HEK293 (cell line): ENCODE results near the gene COX8A.
A peak's percentile ranks its signal among the peaks of the same experiment; 100 is the strongest.

Experiments used
- CTCF ChIA-PET: fragments of 350-600 bp; formaldehyde crosslinking; extraction: SDS; loops from one replicate; lab custom pipeline; 2021; ENCODE audit warnings: antibody characterized with exemption; lab: Yijun Ruan, JAX
- POLR2A ChIA-PET: fragments of 300-600 bp; formaldehyde crosslinking; extraction: SDS; loops from one replicate; lab custom pipeline; 2020; ENCODE audit warnings: antibody characterized with exemption, inconsistent platforms; lab: Yijun Ruan, JAX
- H3K27ac ChIP-seq: fragments of 200-500 bp; sonication (Bioruptor generic); 2 replicates; pipeline ENCODE4 v1.5.1; 2014; ENCODE audit warnings: low read depth, low read length, control low read depth, inconsistent platforms; ENCODE audit errors: extremely low read depth
- H3K36me3 ChIP-seq, 2 experiments: fragments of 200-500 bp in 1 of 2; sonication (Bioruptor generic) in 1 of 2; 1 replicate in 1 of 2; 2 replicates in 1 of 2; pipeline ENCODE4 v1.5.1; 2014 to 2017; ENCODE audit warnings: inconsistent platforms in 2 of 2, low read length in 2 of 2; ENCODE audit not compliant: control insufficient read depth in 2 of 2, insufficient read depth in 1 of 2
- H3K4me1 ChIP-seq: fragments of 200-500 bp; sonication (Bioruptor generic); 2 replicates; pipeline ENCODE4 v1.5.1; 2014; ENCODE audit warnings: mild to moderate bottlenecking, low read length, inconsistent platforms; ENCODE audit not compliant: control insufficient read depth, insufficient read depth
- H3K4me3 ChIP-seq: 2 replicates; pipeline ENCODE4 v1.5.1; 2011; ENCODE audit warnings: low read depth, mild to moderate bottlenecking, control low read depth, low read length, moderate library complexity
- H3K9me3 ChIP-seq: fragments of 200-500 bp; sonication (Bioruptor generic); 2 replicates; pipeline ENCODE4 v1.5.1; 2014; ENCODE audit warnings: low read depth, low read length, inconsistent platforms; ENCODE audit not compliant: control insufficient read depth, insufficient read depth
- BCL11A ChIP-seq: fragments of 450-650 bp; formaldehyde crosslinking; IDR thresholded peaks from 2 replicates; pipeline ENCODE4 v1.5.1; 2016; ENCODE audit warnings: low read depth, missing biosample characterization, missing genetic modification characterization
- ELK4 ChIP-seq: IDR thresholded peaks from 2 replicates; pipeline ENCODE4 v1.6.1; 2011; ENCODE audit warnings: mild to moderate bottlenecking, low read depth, low read length, borderline replicate concordance
- GLI4 ChIP-seq: fragments of 450-650 bp; formaldehyde crosslinking; IDR thresholded peaks from 2 replicates; pipeline ENCODE4 v1.5.1; 2016; ENCODE audit warnings: missing biosample characterization, missing genetic modification characterization
- GLIS1 ChIP-seq: fragments of 450-650 bp; formaldehyde crosslinking; IDR thresholded peaks from 2 replicates; pipeline ENCODE4 v1.5.1; 2016; ENCODE audit warnings: missing biosample characterization, missing genetic modification characterization
- IKZF3 ChIP-seq: fragments of 450-650 bp; IDR thresholded peaks from 2 replicates; pipeline ENCODE4 v1.5.0; 2018; ENCODE audit warnings: missing biosample characterization, mild to moderate bottlenecking, missing genetic modification characterization, moderate library complexity
- KLF7 ChIP-seq: fragments of 450-650 bp; formaldehyde crosslinking; IDR thresholded peaks from 2 replicates; pipeline ENCODE4 v1.5.1; 2016; ENCODE audit warnings: missing biosample characterization, missing genetic modification characterization, borderline replicate concordance
- SP2 ChIP-seq: fragments of 450-650 bp; formaldehyde crosslinking; IDR thresholded peaks from 2 replicates; pipeline ENCODE4 v1.5.1; 2016; ENCODE audit warnings: missing biosample characterization, missing genetic modification characterization
- TCF7L2 ChIP-seq: IDR thresholded peaks from 2 replicates; pipeline ENCODE4 v1.6.1; 2011; ENCODE audit warnings: low read depth, mild to moderate bottlenecking, inconsistent platforms, low read length, moderate library complexity, borderline replicate concordance
- YY2 ChIP-seq: fragments of 450-650 bp; formaldehyde crosslinking; IDR thresholded peaks from 2 replicates; pipeline ENCODE4 v1.5.1; 2016; ENCODE audit warnings: missing biosample characterization, missing genetic modification characterization
- ZBTB17 ChIP-seq: fragments of 450-650 bp; formaldehyde crosslinking; IDR thresholded peaks from 2 replicates; pipeline ENCODE4 v1.5.1; 2016; ENCODE audit warnings: missing biosample characterization, missing genetic modification characterization
- ZBTB49 ChIP-seq: fragments of 450-650 bp; formaldehyde crosslinking; IDR thresholded peaks from 2 replicates; pipeline ENCODE4 v1.5.1; 2016; ENCODE audit warnings: missing biosample characterization, missing genetic modification characterization, low read depth
- ZFHX2 ChIP-seq: fragments of 450-650 bp; formaldehyde crosslinking; conservative IDR thresholded peaks from 2 replicates; pipeline ENCODE4 v1.5.1; 2016; ENCODE audit warnings: missing biosample characterization, missing genetic modification characterization
- ZFP41 ChIP-seq: fragments of 450-650 bp; formaldehyde crosslinking; IDR thresholded peaks from 2 replicates; pipeline ENCODE4 v1.5.1; 2016; ENCODE audit warnings: missing biosample characterization, missing genetic modification characterization, borderline replicate concordance
- ZIC2 ChIP-seq: fragments of 450-650 bp; formaldehyde crosslinking; IDR thresholded peaks from 2 replicates; pipeline ENCODE4 v1.5.1; 2016; ENCODE audit warnings: missing biosample characterization, missing genetic modification characterization
- ZNF133 ChIP-seq: fragments of 450-650 bp; formaldehyde crosslinking; IDR thresholded peaks from 2 replicates; pipeline ENCODE4 v1.5.1; 2016; ENCODE audit warnings: missing biosample characterization, missing genetic modification characterization
- ZNF138 ChIP-seq: fragments of 450-650 bp; formaldehyde crosslinking; IDR thresholded peaks from 2 replicates; pipeline ENCODE4 v1.5.1; 2016; ENCODE audit warnings: missing biosample characterization, missing genetic modification characterization, borderline replicate concordance
- ZNF146 ChIP-seq: fragments of 450-650 bp; formaldehyde crosslinking; IDR thresholded peaks from 2 replicates; pipeline ENCODE4 v1.5.1; 2016; ENCODE audit warnings: missing biosample characterization, missing genetic modification characterization
- ZNF148 ChIP-seq: fragments of 450-650 bp; formaldehyde crosslinking; IDR thresholded peaks from 2 replicates; pipeline ENCODE4 v1.5.0; 2017; ENCODE audit warnings: missing biosample characterization, missing genetic modification characterization, borderline replicate concordance
- ZNF26 ChIP-seq: fragments of 450-650 bp; formaldehyde crosslinking; IDR thresholded peaks from 2 replicates; pipeline ENCODE4 v1.5.1; 2016; ENCODE audit warnings: missing biosample characterization, missing genetic modification characterization
- ZNF292 ChIP-seq: fragments of 450-650 bp; formaldehyde crosslinking; IDR thresholded peaks from 2 replicates; pipeline ENCODE4 v1.5.1; 2016; ENCODE audit warnings: low read depth, missing biosample characterization, missing genetic modification characterization, borderline replicate concordance
- ZNF423 ChIP-seq: fragments of 450-650 bp; formaldehyde crosslinking; IDR thresholded peaks from 2 replicates; pipeline ENCODE4 v1.5.1; 2016; ENCODE audit warnings: missing biosample characterization, missing genetic modification characterization
- ZNF48 ChIP-seq: fragments of 450-650 bp; formaldehyde crosslinking; IDR thresholded peaks from 2 replicates; pipeline ENCODE4 v1.5.1; 2016; ENCODE audit warnings: missing biosample characterization, missing genetic modification characterization
- ZNF488 ChIP-seq: fragments of 450-650 bp; formaldehyde crosslinking; IDR thresholded peaks from 2 replicates; pipeline ENCODE4 v1.5.1; 2016; ENCODE audit warnings: missing biosample characterization, missing genetic modification characterization
- ZNF530 ChIP-seq: fragments of 450-650 bp; formaldehyde crosslinking; IDR thresholded peaks from 2 replicates; pipeline ENCODE4 v1.5.1; 2016; ENCODE audit warnings: low read depth, missing biosample characterization, missing genetic modification characterization
- ZNF548 ChIP-seq: fragments of 450-650 bp; formaldehyde crosslinking; IDR thresholded peaks from 2 replicates; pipeline ENCODE4 v1.5.1; 2016; ENCODE audit warnings: missing biosample characterization, missing genetic modification characterization
- ZNF560 ChIP-seq: fragments of 450-650 bp; formaldehyde crosslinking; IDR thresholded peaks from 2 replicates; pipeline ENCODE4 v1.5.1; 2017; ENCODE audit warnings: missing biosample characterization, missing genetic modification characterization, borderline replicate concordance
- ZNF596 ChIP-seq: fragments of 450-650 bp; IDR thresholded peaks from 2 replicates; pipeline ENCODE4 v1.5.0; 2018; ENCODE audit warnings: missing biosample characterization, mild to moderate bottlenecking, missing genetic modification characterization, moderate library complexity
- ZNF701 ChIP-seq: fragments of 450-650 bp; formaldehyde crosslinking; IDR thresholded peaks from 2 replicates; pipeline ENCODE4 v1.5.1; 2016; ENCODE audit warnings: missing biosample characterization, missing genetic modification characterization
- ZNF777 ChIP-seq: fragments of 450-650 bp; formaldehyde crosslinking; IDR thresholded peaks from 2 replicates; pipeline ENCODE4 v1.5.1; 2017; ENCODE audit warnings: missing biosample characterization, missing genetic modification characterization, borderline replicate concordance

COX8A gene

GRCh38 chr11:64013141-64013896, 38.9 kb downstream of the COX8A start:
- CTCF ChIA-PET, result no interaction called here
- POLR2A ChIA-PET, result no interaction called here

GRCh38 chr11:64014356-64014755, 39.9 kb downstream of the COX8A start:
- POLR2A ChIA-PET, result no interaction called here
- TF ChIP-seq BCL11A (tag by site-specific recombination) (0 out of 2 replicates have a peak, but pooled peaks have one; percentile 40), ZBTB49 (tag by site-specific recombination) (no peak), ELK4 (no peak)
- H3K36me3 ChIP-seq, result no peaks in the 10 kb centered on the region
- H3K4me3 ChIP-seq, result no peak overlapping the region
- no peak overlapping the region for H3K27ac ChIP-seq
- H3K4me1 ChIP-seq, result no peaks in the 10 kb centered on the region
- no peaks in the 10 kb centered on the region for H3K9me3 ChIP-seq
- CTCF ChIA-PET, result no interaction called here

More at GRCh38 chr11:64013141-64013896, 38.9 kb downstream of the COX8A start:
- no peaks in the 10 kb centered on the region for H3K9me3 ChIP-seq
- no peak overlapping the region for H3K4me3 ChIP-seq
- TF ChIP-seq YY2, result no peak
- TF ChIP-seq ZNF548 (tag by site-specific recombination), result no peak
- no peak for TF ChIP-seq ZNF138 (tag by site-specific recombination)
- TF ChIP-seq ZNF701, result no peak
- TF ChIP-seq IKZF3 (tag by site-specific recombination), result no peak
- TF ChIP-seq GLI4 (tag by site-specific recombination), result no peak
- no peak for TF ChIP-seq ZNF777 (tag by site-specific recombination)
- TF ChIP-seq ZNF48 (tag by site-specific recombination), result no peak
- no peak for TF ChIP-seq ZNF148
- no peak for TF ChIP-seq ZNF488 (tag by site-specific recombination)
- no peak for TF ChIP-seq ZNF423
- TF ChIP-seq ZFHX2, result no peak
- TF ChIP-seq ZNF133 (tag by site-specific recombination), result no peak
- peak; percentile 45; the same call in 1 of the 2 replicates for TF ChIP-seq GLIS1 (tag by site-specific recombination)
- no peak for TF ChIP-seq ZNF560 (tag by site-specific recombination)
- peak; percentile 21; the same call in 1 of the 2 replicates for TF ChIP-seq SP2 (tag by site-specific recombination)
- no peak for TF ChIP-seq ZNF530 (tag by site-specific recombination)
- no peak for TF ChIP-seq ZNF292
- no peak for TF ChIP-seq ZNF26
- no peak for TF ChIP-seq TCF7L2
- TF ChIP-seq ZNF596, result no peak
- TF ChIP-seq ZNF146 (tag by site-specific recombination), result no peak
- TF ChIP-seq KLF7 (tag by site-specific recombination), result no peak
- TF ChIP-seq ZFP41, result no peak
- TF ChIP-seq ZIC2 (tag by site-specific recombination), result peak; percentile 28; the same call in 1 of the 2 replicates
- peak; percentile 34; the same call in 1 of the 2 replicates for TF ChIP-seq ZBTB17 (tag by site-specific recombination)
- TF ChIP-seq, all 188 proteins: peak for 4
- Histone ChIP-seq H3K36me3 (no peaks in the 10 kb centered on the region), H3K4me1 (no peaks in the 10 kb centered on the region), H3K27ac (no peak overlapping the region)
